Mucosa of rectum (tissue), 2 donors: ENCODE results near the gene AXIN2.
"Not testable (repeated sequence)": the region's sequence is repeated elsewhere in the genome, so short reads cannot be mapped to it uniquely, and the experiment has no call there.

Experiments used
- H3K27ac ChIP-seq, 2 donors: one replicate each; pipeline ENCODE4 v1.7.0; 2013; ENCODE audit warnings: inconsistent platforms in 2 of 2, low read depth in 2 of 2, low read length in 2 of 2
- H3K27me3 ChIP-seq, 2 donors: one replicate each; pipeline ENCODE4 v1.7.0; 2013; ENCODE audit warnings: low read length in 2 of 2; ENCODE audit not compliant: control insufficient read depth in 2 of 2, insufficient read depth in 2 of 2
- H3K36me3 ChIP-seq, 2 donors: one replicate each; pipeline ENCODE4 v1.7.0; 2013; ENCODE audit warnings: low read length in 2 of 2; ENCODE audit not compliant: control insufficient read depth in 2 of 2, insufficient read depth in 2 of 2
- H3K4me1 ChIP-seq, 2 donors: one replicate each; pipeline ENCODE4 v1.7.0; 2013; ENCODE audit warnings: low read length in 2 of 2, mild to moderate bottlenecking in 1 of 2; ENCODE audit not compliant: control insufficient read depth in 2 of 2, insufficient read depth in 2 of 2
- H3K4me3 ChIP-seq, 2 donors: one replicate each; pipeline ENCODE4 v1.7.0; 2013; ENCODE audit warnings: low read length in 2 of 2
- H3K9ac ChIP-seq, 2 donors: one replicate each; pipeline ENCODE4 v1.7.0; 2013; ENCODE audit warnings: low read length in 2 of 2, low read depth in 1 of 2, mild to moderate bottlenecking in 1 of 2
- H3K9me3 ChIP-seq, 2 donors: one replicate each; pipeline ENCODE4 v1.7.0; 2013; ENCODE audit warnings: low read length in 2 of 2; ENCODE audit not compliant: control insufficient read depth in 2 of 2
- donor health status: healthy.
- donor health status: Normal muscosa, but diverticular disease.

The AXIN2 gene

GRCh38 chr17:65529761-65530522 lies 31.5 kb downstream of the AXIN2 start:
- no peak overlapping the region for H3K9ac ChIP-seq
- no peak overlapping the region for H3K27ac ChIP-seq

DNA sequence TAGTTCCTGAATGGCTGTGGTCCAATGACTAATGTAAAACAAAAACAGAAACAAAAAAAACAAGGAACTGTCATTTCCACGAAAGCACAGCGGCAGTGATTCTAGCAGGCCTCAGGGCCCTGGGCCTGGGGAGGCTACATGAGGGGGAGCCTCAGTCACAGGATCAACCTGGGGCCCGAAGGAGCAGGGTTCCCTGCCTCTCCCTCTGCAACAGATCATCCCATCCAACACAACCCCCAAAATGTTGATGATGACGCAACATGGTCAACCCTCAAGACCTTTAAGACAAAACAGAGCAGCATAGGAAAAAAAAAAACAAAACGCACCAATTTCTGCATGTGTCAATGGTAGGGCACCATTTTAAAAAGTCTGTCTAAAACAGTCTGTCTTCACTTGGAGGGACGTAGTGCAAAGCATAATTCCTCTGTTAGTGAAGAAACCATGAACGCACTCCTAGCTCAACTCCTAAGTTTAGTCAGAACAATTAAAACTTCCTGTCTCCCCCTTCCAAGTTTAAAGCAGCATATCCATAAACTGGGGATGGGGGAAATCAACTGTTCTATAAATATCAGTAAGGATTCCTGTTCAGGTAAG lies 32.3 kb downstream of the AXIN2 start:
- Histone ChIP-seq H3K9ac (no peak overlapping the region), H3K4me1 (peaks cover 17 to 21% of the 10 kb centered on the region in 2 donors), H3K4me3 (no peak overlapping the region), H3K9me3 (no peaks in the 10 kb centered on the region), H3K36me3 (peaks cover 33 to 38% of the 10 kb centered on the region in 2 donors), H3K27ac (no peak overlapping the region), H3K27me3 (no peaks in the 10 kb centered on the region)

More at GRCh38 chr17:65529761-65530522, 31.5 kb downstream of the AXIN2 start:
- Histone ChIP-seq H3K27me3 (no peaks in the 10 kb centered on the region), H3K4me1 (peaks cover 17 to 21% of the 10 kb centered on the region in 2 donors), H3K36me3 (peaks cover 39 to 41% of the 10 kb centered on the region in 2 donors), H3K4me3 (no peak overlapping the region), H3K9me3 (no peaks in the 10 kb centered on the region)

DNA sequence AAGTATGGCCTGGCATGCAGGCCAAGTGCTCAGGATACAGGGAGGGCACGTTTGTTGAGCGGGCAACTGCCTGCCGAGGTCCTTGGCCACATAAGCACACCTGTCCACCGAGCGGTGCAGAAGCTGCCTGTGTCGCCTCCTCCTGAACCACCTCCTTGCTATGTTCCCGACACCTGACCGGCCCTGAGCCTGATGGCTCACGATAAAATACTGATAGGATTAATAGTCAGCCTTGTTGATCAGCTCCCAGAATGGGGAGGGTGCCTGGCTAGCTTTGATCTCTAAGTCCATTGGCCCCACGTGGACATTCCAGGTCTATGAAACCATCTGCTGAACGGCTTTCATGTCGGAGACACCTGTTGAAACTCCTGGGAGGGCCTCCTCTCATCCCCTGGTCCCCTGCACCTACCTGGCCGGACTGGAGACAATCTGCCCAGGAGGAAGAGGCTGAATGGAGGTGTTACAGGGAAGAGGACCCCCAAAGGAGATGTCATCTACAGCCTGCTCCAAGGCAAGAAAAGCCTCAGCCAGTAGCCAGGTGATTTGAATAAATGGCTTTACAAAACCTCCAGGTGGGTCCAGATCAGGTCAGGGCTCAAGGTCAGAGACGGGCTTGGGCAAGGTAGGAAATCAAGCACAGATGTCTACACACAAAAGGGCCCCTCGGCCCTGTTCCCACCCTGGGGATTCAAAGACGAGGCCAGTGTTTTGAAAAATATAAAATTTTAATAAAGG lies 33.4 kb downstream of the AXIN2 start:
- Histone ChIP-seq H3K27ac (no peak overlapping the region), H3K4me3 (no peak overlapping the region), H3K4me1 (peaks cover 16 to 18% of the 10 kb centered on the region in 2 donors), H3K9me3 (no peaks in the 10 kb centered on the region), H3K27me3 (no peaks in the 10 kb centered on the region), H3K9ac (no peak overlapping the region), H3K36me3 (peaks cover 23 to 29% of the 10 kb centered on the region in 2 donors)

DNA sequence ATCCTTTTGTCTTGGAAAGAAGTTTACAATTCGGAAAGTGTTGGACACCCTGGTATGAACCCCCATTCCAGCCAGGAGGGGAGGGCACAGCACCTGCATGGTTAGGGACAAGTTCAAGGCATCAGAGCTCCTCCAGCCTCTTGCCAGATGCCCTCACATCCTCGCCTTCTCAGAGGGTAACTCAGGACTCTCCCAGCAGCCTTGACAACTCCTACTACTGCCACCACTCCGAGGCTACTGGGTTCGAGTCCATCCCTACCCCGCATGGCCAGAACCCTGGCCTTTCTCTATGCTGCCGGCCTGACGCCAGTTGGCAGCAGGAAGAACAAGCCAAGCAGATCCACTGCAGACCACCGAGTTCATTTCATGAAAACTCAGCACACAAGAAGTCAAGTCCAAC lies 34.1 kb downstream of the AXIN2 start:
- Histone ChIP-seq H3K36me3 (peaks cover 18 to 23% of the 10 kb centered on the region in 2 donors), H3K4me1 (peaks cover 10 to 12% of the 10 kb centered on the region in 2 donors), H3K9ac (no peak overlapping the region), H3K27me3 (no peaks in the 10 kb centered on the region), H3K27ac (no peak overlapping the region), H3K9me3 (no peaks in the 10 kb centered on the region), H3K4me3 (no peak overlapping the region)

GRCh38 chr17:65526854-65527253 lies 34.6 kb downstream of the AXIN2 start:
- H3K4me3 ChIP-seq, H3K27me3 ChIP-seq, H3K4me1 ChIP-seq, H3K27ac ChIP-seq, H3K9me3 ChIP-seq, H3K9ac ChIP-seq: not testable (repeated sequence)
- peaks cover 13 to 23% of the 10 kb centered on the region in 2 donors for H3K36me3 ChIP-seq

DNA sequence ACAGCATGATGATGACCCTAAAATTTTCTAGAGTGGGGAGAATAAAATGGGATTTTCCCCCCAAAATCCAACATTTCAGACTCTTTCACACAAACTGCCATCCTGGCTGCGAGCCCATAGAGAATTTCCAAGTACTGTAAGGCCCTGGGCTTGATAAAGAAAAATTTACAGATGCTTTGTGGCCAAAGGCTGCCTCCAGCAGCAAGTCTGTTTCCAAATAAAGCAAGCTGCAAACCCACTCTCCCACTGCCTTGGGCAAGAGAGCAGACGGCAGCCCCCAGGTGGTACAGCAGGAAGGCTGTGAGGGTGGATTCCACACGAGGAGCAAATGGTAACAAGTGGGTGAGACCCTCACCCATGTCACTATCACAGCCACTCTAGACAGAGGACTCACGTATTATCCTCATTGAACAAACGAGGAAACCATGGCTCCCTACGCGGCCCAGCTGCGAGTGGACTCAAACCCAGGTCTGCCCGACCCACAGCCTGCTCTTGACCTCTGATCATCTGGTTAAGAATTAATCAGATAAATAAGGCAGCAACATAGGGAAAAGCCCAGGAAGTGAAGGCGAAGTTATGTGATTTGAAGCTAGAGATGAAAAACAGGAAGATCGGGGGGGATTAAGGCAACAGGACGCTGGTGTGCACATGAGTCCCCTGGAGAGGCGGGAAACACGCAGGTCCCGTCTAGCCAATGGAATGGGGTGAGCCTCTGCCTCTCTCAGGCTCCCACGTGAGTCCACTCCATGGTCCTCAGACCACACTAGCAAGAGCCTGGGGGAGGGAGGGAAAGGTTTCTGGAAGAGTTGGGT lies 37.4 kb downstream of the AXIN2 start:
- Histone ChIP-seq H3K27me3 (no peaks in the 10 kb centered on the region), H3K4me3 (no peak overlapping the region), H3K36me3 (peaks cover 4 to 7% of the 10 kb centered on the region in 2 donors), H3K9ac (no peak overlapping the region), H3K27ac (no peak overlapping the region), H3K9me3 (no peaks in the 10 kb centered on the region), H3K4me1 (no peaks in the 10 kb centered on the region)

GRCh38 chr17:65523411-65523810 lies 38.0 kb downstream of the AXIN2 start:
- Histone ChIP-seq H3K9ac (no peak overlapping the region), H3K9me3 (no peaks in the 10 kb centered on the region), H3K27ac (no peak overlapping the region), H3K27me3 (no peaks in the 10 kb centered on the region), H3K4me1 (no peaks in the 10 kb centered on the region), H3K4me3 (no peak overlapping the region), H3K36me3 (peaks cover 0 to 4% of the 10 kb centered on the region in 2 donors)

- no peak overlapping the region for H3K27ac ChIP-seq
- H3K36me3 ChIP-seq: no peaks in the 10 kb centered on the region
- H3K4me1 ChIP-seq: no peaks in the 10 kb centered on the region
- no peaks in the 10 kb centered on the region for H3K9me3 ChIP-seq
- no peak overlapping the region for H3K9ac ChIP-seq
- H3K4me3 ChIP-seq: no peak overlapping the region
- no peaks in the 10 kb centered on the region for H3K27me3 ChIP-seq
These were observed 38.6 kb downstream of the AXIN2 start for GRCh38 chr17:65522751-65523404.

DNA sequence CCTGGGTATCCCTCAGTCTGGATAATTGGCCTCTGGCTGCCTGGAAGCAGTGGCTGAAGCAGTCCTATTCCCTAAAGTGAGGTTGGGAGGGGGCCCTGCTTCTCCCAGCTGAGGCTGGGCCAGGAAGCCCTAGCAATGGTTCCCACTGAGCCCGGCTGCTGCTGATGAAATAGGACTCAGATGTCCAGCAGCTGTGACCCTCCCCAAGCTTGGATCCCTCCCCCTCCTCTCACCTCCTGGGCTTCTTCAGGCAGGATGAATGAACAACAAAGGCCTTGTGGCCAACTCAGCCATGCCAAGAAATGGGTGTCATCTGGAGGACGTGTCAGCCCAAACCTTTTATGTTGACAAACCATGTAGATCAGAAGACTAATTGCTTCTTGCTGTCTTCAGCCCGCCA lies 42.0 kb downstream of the AXIN2 start:
- peaks cover 0 to 7% of the 10 kb centered on the region in 2 donors for H3K4me1 ChIP-seq
- H3K27me3 ChIP-seq: no peaks in the 10 kb centered on the region
- H3K27ac ChIP-seq: no peak overlapping the region
- no peak overlapping the region for H3K9ac ChIP-seq
- H3K36me3 ChIP-seq: no peaks in the 10 kb centered on the region
- H3K4me3 ChIP-seq: no peak overlapping the region
- H3K9me3 ChIP-seq: no peaks in the 10 kb centered on the region
